Sciatic nerve (tissue), 2 donors: Measurements from ENCODE around the gene ADGRD2. TPM values are rescaled to one million over a fixed set of nuclear protein-coding genes. Genes with fewer than 3 reads are reported as not detected.

Source experiments
- ATAC-seq: fragments of 200-7000 bp; cut with Tn5 transposase; one replicate; pipeline ENCODE4 v1.9.1; 2020; ENCODE audit warnings: mild to moderate bottlenecking, moderate library complexity
- DNase-seq: peaks from one replicate; pipeline ENCODE4 v3.0.0-alpha.2; 2020; ENCODE audit warnings: low spot score
- intact Hi-C: fragments of 100-400 bp; cut with DNase I; formaldehyde crosslinking; loops from one replicate; pipeline ENCODE4 v1.14.2; 2022
- total RNA-seq: library from RNA; stranded (reverse); fragmentation: NEBNext Ultra II Directional; extraction: Animal tissue kit (Norgen Biotek cat#: 25700); gene quantifications from one replicate; pipeline ENCODE4 v1.2.1, GENCODE V29; 2021
- donor health status: DM: no; HTN: no; CAD: no.
- donor health status: DM: no; HTN: no; CAD: no.

Gene ADGRD2
- total RNA-seq, 1 donor from 2014 or later: not detected

GRCh38 chr9:124503713-124504529, 53.7 kb downstream of the ADGRD2 start:
- ATAC-seq (no peak), DNase-seq (no peak)
- intact Hi-C loops: no loop called here

DNA sequence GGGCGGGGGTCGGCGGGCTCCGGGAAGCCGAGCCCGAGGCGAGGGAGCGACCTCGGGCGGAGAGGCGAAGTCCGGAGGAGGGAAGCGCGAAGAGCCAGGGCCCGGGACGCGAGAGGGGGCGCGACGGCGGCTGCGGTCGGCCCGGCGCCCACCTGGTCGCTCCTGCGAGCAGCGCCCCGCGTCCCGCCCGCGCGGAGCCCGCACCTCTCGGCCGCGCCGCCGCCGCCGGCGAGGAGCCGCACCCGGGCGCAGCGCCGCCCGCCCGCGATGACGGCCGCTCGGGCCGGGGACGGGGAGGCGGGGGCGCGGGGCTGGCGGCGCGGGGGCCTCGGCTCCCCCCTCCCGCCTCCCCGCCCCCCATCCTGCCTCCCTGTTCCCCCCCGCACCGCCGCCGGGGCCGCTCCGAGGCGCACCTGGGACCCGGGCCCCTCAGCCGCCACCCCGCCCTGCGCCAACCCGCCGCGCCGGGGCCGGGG, 54.3 kb downstream of the ADGRD2 start:
- no peak for ATAC-seq
- intact Hi-C loops: no loop called here

DNA sequence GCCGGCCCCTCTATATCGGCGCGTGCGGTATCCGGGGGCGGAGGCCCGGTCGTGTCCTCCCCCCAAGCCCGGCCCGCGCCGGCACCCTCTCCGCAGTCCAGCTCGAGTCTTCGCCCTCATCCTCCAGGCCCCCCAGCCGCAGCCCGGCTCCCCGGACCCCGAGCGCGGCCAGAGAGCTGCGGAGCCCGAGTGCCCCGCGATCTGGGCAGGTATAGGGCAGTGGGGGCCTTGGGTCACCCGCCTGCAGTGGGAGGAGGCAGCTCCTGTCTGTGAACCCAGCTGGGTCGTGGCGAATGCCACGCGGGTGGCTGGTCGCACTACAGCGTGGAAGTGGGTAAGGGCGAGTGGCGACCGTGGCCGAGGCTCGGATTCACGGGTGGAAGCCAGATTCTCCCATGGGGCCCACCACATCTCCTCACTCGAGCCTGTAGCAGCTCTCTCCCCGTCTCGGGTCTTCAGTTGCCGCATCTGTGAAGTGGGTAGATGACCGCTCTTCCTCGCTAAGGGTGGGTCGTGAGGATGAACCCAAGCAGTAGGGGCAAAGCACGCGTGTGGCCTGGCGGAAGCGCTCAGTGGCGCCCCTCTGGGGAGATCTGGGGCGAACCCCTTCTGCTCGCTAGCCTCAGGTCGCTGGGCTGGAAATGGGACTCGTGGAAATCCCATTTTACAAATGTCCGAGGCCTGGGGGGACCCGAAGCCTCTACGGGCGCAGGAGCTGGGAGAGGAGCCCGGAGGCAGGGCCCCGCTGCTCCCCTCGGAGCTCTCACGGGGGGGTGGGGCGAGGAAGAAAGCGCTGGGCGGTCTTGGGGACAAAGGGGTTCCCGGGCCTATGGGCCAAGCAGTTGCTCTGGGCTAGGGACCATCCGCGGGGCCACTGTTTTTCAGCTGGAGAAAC, 55.0 kb downstream of the ADGRD2 start:
- intact Hi-C loops: no loop called here
- ATAC-seq (no peak), DNase-seq (no peak)

More for the DNA sequence above, 54.3 kb downstream of the ADGRD2 start:
- no peak for DNase-seq

DNA sequence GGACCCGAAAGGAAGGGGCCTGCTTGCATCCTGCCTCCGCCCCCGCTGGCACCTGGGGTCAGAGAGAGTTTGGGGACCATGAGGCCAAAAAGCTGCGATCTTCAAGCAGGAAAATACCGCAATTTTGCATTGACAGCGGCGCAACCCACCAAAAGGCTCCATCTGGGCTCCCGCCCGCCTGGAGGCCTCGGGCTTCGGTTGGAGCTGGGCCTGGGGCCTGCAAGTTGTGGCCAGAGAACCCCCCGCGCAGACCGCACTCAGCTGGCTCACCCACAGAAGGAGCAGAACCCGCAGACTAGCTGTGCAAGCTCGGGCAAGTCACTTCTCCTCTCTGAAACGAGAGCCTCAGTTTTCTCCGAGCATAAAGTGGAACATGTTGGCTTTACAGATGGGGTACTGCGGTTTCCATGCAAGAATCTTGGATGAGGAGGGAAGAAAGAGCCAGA, 55.7 kb downstream of the ADGRD2 start:
- ATAC-seq (no peak), DNase-seq (no peak)
- intact Hi-C loops: no loop called here

GRCh38 chr9:124506433-124506832, 56.2 kb downstream of the ADGRD2 start:
- DNase-seq (no peak), ATAC-seq (no peak)
- intact Hi-C loops: no loop called here

GRCh38 chr9:124506931-124507879, 57.0 kb downstream of the ADGRD2 start, which contains the start of gene NR5A1:
Gene NR5A1 (minus strand): TSS chr9:124507399. CDS start chr9:124503395, 4,004 bp downstream.
- ATAC-seq: no peak
- intact Hi-C loops: no loop called here
- peak; percentile 46 for DNase-seq

DNA sequence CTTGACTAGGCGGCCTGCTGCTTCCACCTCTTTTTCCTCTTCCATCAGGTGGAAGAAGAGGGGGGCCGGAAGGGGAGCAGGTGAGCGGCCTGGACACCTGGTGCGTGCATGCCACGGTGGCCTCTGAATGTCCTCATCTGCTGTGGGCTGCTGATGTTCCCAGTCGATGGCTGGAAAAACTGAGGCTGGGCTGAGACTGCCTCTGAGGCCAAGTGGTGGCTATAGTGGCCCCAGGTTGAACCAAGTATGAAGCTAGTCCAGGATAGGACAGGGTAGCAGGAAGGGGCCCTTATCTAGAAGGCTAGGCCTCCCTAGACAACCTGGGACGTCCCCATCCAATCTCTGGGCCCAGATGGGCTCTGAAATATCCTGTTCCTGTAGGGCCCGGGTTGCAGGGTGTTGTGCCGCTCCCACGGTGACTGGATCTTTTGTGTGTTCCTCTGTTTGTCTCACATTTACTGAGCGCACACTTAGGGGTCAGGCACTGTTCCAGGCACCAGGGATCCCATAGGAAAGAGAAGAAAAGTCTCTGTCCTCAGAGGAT, 57.7 kb downstream of the ADGRD2 start:
- DNase-seq: no peak
- no peak for ATAC-seq
- intact Hi-C loops: no loop called here

DNA sequence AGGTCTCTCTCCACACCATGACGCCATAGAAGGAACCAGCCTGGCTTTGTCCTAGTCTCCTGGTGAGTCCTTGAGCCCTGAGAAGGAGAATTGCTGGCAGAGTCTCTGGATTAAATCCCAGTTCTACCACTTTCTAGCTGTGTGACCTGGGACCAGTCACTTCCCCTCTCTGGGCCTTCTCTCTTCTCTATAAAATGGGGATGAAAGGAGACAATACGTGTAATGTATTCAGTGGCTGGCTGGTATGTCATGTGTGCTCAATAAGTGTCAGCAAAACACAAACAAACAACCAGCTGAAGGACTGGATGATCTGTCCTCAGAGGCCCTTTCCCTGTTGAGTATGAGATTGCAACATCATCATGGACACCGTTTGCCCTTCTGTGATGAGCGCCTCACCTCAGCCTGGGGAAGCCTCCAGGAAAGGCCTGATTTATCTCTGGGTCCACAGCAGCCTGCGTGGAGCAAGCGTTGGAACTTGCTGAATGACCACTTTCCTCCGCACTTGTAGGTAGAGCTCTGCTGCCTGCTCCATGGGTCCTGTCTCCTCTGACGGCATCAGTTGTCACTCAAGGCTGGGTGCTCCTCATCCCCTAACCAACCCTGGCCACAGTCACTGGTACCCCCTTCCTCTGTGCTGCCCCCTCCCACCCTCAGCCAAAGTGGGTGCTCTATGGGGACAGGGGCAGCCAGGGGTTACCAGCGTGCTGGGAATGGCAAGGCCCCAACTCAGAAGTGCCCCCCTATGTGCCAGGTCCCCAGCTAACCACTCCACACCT, 60.6 kb downstream of the ADGRD2 start:
- no peak for ATAC-seq

DNA sequence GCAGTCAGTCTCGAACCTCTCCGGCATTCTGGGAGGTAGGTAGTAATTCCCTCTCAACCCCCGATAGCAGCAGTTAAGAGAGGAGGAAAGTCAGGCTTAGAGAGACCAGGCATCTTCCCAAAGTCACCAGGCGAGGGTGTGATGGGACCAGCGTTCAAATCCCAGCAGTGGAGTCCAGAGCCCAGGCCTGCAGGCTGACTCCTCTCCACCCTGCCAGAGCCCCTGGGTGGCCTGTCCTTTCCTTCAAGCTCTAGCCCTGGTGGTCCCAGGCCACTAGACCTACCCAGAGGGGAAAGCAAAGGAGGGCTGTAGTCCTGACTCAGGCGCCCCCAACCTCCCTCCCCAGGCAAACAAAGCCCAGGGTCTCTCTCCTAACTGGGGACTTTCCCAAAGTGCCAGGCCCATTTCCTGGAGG, 61.2 kb downstream of the ADGRD2 start:
- peak; percentile 41 for ATAC-seq
- no peak for DNase-seq
- intact Hi-C loops: no loop called here

More for the DNA sequence above, 60.6 kb downstream of the ADGRD2 start:
- intact Hi-C loops: no loop called here
- no peak for DNase-seq

DNA sequence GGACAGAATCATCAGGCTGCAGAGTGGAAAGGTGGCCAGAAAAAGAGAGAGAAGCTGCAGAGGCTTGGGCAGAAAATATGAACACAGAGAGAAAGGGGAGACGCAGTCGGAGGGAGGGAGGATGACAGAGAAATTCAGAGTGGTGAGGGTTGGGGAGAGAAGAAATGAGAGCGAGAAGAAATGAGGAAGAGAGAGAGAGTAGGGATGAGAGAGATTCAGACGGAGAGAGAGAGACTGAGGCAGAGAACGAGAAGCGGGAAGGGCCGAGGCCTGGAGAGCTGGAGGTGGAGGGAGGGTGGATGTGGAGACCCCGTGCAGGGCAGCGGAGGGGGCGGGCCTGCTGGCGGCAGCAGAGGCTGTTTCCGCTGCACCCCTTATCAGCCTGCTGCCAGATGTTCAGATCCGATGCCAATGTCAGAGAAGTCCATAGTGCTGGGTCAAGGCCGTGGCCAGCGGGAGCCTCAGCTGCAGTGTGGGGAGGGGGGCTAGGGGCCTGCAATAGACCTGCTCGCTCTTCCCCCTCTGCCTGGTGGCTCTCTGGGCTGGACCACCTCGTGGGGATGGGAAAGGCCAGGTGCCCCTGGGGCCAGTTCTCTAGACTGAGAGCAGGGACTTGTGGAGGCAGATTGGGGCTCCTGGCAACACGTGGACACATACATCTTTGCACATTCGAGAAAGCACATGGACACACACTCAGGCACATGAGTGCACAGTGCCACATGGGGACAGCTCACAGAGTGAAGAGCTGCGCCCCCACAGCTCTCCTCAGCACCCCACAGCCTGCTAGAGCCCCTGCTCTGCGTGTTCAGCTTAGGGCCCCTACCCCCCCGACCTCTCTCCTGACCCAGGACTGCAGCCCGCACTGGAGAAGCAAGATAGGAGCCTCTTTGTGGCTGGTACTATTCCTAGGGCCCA, 61.9 kb downstream of the ADGRD2 start:
- ATAC-seq: no peak
- intact Hi-C loops: no loop called here
- DNase-seq: no peak

GRCh38 chr9:124512806-124513204, 62.6 kb downstream of the ADGRD2 start:
- DNase-seq (no peak), ATAC-seq (peak; percentile 22)
- intact Hi-C loops: no loop called here

- intact Hi-C loops: no loop called here
- ATAC-seq: no peak
- no peak for DNase-seq
These were observed 63.2 kb downstream of the ADGRD2 start for GRCh38 chr9:124513376-124513994.

- no peak for DNase-seq
- ATAC-seq: no peak
- intact Hi-C loops: no loop called here
These were observed 63.9 kb downstream of the ADGRD2 start for GRCh38 chr9:124514125-124514524.

GRCh38 chr9:124514874-124515273, 64.6 kb downstream of the ADGRD2 start:
- no peak for DNase-seq
- intact Hi-C loops: no loop called here
- no peak for ATAC-seq

- no peak for ATAC-seq
- intact Hi-C loops: no loop called here
- no peak for DNase-seq
These were observed 67.3 kb downstream of the ADGRD2 start for GRCh38 chr9:124517600-124517999.

DNA sequence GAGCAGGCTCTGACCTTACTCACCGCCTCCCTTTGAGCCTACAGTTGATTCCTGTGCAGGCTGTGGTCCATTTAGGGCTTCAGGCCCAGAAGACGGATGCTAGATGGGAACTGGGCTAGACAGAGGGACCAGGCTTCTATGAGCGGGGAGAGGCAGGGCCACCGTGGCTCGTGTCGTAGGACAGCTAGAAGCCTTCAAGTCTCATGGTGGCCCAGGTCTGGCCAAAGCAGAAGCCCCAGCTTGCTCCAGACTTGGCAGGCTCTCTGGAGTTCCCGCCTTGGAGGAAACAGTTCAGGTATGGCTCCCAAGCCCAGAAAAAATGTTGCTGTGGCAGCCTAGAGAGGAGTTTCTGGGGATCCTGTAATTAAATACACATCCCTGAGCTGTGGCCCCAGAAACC, 67.9 kb downstream of the ADGRD2 start:
- DNase-seq (no peak), ATAC-seq (no peak)
- intact Hi-C loops: no loop called here
